H1 (cell line): ENCODE data around the gene RBBP5. TPM values are rescaled to one million over a fixed set of nuclear protein-coding genes. Genes with fewer than 3 reads are reported as not detected.

Source experiments
- CTCF ChIA-PET: fragments of 300-600 bp; sonication (Branson Sonifier 250); formaldehyde crosslinking; loops from one replicate; lab custom pipeline; 2021; ENCODE audit not compliant: partially characterized antibody; lab: Charles Lee
- POLR2A ChIA-PET: fragments of 300-600 bp; sonication (Branson Sonifier 250); formaldehyde crosslinking; loops from one replicate; lab custom pipeline; 2021; ENCODE audit warnings: inconsistent platforms; ENCODE audit not compliant: partially characterized antibody; lab: Charles Lee
- DNase-seq, 2 experiments: peaks; one replicate each; pipeline versions ENCODE4 v3.0.0 to v3.0.0-alpha.2; 2010 to 2022; ENCODE audit warnings: low spot score in 2 of 2, low read depth in 1 of 2, mixed read lengths in 1 of 2
- FAIRE-seq: peaks from 2 replicates; lab custom pipeline; 2011; peaks lifted over from hg19 to GRCh38; lab: Jason Lieb, UNC
- H2AFZ ChIP-seq: 2 replicates; pipeline ENCODE4 v1.8.1; 2012; ENCODE audit warnings: low read length, inconsistent platforms
- H2AK5ac ChIP-seq: 2 replicates; pipeline ENCODE4 v1.6.1; 2013; ENCODE audit warnings: low read depth, low read length
- H2BK120ac ChIP-seq: replicated peaks from 2 replicates; pipeline ENCODE3; 2013; ENCODE audit warnings: low read depth, low read length, inconsistent platforms
- H2BK12ac ChIP-seq: 2 replicates; pipeline ENCODE4 v1.6.1; 2013; ENCODE audit warnings: low read depth, low read length
- H2BK15ac ChIP-seq: 2 replicates; pipeline ENCODE4 v1.6.1; 2013; ENCODE audit warnings: low read length
- H2BK20ac ChIP-seq: 2 replicates; pipeline ENCODE4 v1.6.1; 2013; ENCODE audit warnings: low read length
- H2BK5ac ChIP-seq: 2 replicates; pipeline ENCODE4 v1.6.1; 2013; ENCODE audit warnings: low read depth, low read length
- H3K14ac ChIP-seq: 2 replicates; pipeline ENCODE4 v1.6.1; 2013; ENCODE audit warnings: inconsistent platforms; ENCODE audit not compliant: insufficient read length
- H3K18ac ChIP-seq: 2 replicates; pipeline ENCODE4 v1.6.1; 2013; ENCODE audit warnings: low read length; ENCODE audit errors: extremely low read depth
- H3K23ac ChIP-seq: 2 replicates; pipeline ENCODE4 v1.6.1; 2013; ENCODE audit warnings: inconsistent platforms; ENCODE audit not compliant: insufficient read length
- H3K23me2 ChIP-seq: 2 replicates; pipeline ENCODE4 v1.6.1; 2013; ENCODE audit warnings: low read depth, low read length
- H3K27ac ChIP-seq: 2 replicates; pipeline ENCODE4 v1.6.1; 2011; ENCODE audit warnings: low read depth, low read length, inconsistent platforms
- H3K27me3 ChIP-seq, 4 experiments: replicated peaks in 1 of 4; 1 replicate in 1 of 4; 2 replicates in 3 of 4; pipeline versions ENCODE4 v1.6.1 to v1.8.1; 2011 to 2013; ENCODE audit warnings: low read length in 3 of 4, mild to moderate bottlenecking in 3 of 4, inconsistent platforms in 2 of 4, mixed read lengths in 2 of 4, moderate library complexity in 1 of 4; ENCODE audit not compliant: control insufficient read depth in 3 of 4, insufficient read depth in 3 of 4; ENCODE audit errors: extremely low read depth in 1 of 4
- H3K36me3 ChIP-seq, 4 experiments: 2 replicates each; pipeline versions ENCODE4 v1.6.1 to v1.8.1; 2011 to 2013; ENCODE audit warnings: mild to moderate bottlenecking in 4 of 4, low read length in 3 of 4, moderate library complexity in 2 of 4, control low read depth in 1 of 4, inconsistent platforms in 1 of 4; ENCODE audit not compliant: insufficient read depth in 4 of 4, control insufficient read depth in 2 of 4
- H3K4ac ChIP-seq: replicated peaks from 2 replicates; pipeline ENCODE3; 2013; ENCODE audit warnings: low read length, low read depth, mixed read lengths, inconsistent platforms; ENCODE audit not compliant: insufficient read length
- H3K4me1 ChIP-seq, 4 experiments: replicated peaks in 1 of 4; 1 replicate in 1 of 4; 2 replicates in 3 of 4; pipeline versions ENCODE4 v1.6.1 to v1.8.1; 2011 to 2013; ENCODE audit warnings: low read length in 3 of 4, inconsistent platforms in 2 of 4, mixed read lengths in 1 of 4; ENCODE audit not compliant: insufficient read depth in 4 of 4, control insufficient read depth in 3 of 4
- H3K4me2 ChIP-seq, 2 experiments: 2 replicates each; pipeline versions ENCODE4 v1.6.1 to v1.8.1; 2011 to 2013; ENCODE audit warnings: low read depth in 2 of 2, low read length in 2 of 2, control low read depth in 1 of 2, inconsistent platforms in 1 of 2, mild to moderate bottlenecking in 1 of 2; ENCODE audit not compliant: insufficient read depth in 1 of 2
- H3K4me3 ChIP-seq, 4 experiments: fragments of 200-600, 300-600 bp in 1 of 4; sonication (generic), shearing (Covaris generic), sonication (Bioruptor Twin) in 1 of 4; 2 replicates each; pipeline versions ENCODE4 v1.5.1 to v1.8.1; 2011 to 2016; ENCODE audit warnings: low read length in 4 of 4, low read depth in 3 of 4, control low read depth in 2 of 4, inconsistent platforms in 2 of 4, mild to moderate bottlenecking in 2 of 4, mixed read lengths in 1 of 4, moderate library complexity in 1 of 4; ENCODE audit not compliant: insufficient read depth in 2 of 4; ENCODE audit errors: extremely low read depth in 1 of 4
- H3K56ac ChIP-seq: replicated peaks from 2 replicates; pipeline ENCODE3; 2013; ENCODE audit warnings: low read depth, mild to moderate bottlenecking, mixed read lengths, low read length, inconsistent platforms; ENCODE audit not compliant: insufficient read length
- H3K79me1 ChIP-seq: 2 replicates; pipeline ENCODE4 v1.6.1; 2013; ENCODE audit warnings: low read depth, low read length, control low read depth
- H3K79me2 ChIP-seq, 2 experiments: 2 replicates each; pipeline versions ENCODE4 v1.6.1 to v1.8.1; 2012 to 2013; ENCODE audit warnings: low read length in 2 of 2, mild to moderate bottlenecking in 2 of 2, inconsistent platforms in 1 of 2; ENCODE audit not compliant: insufficient read depth in 2 of 2, control insufficient read depth in 1 of 2
- H3K9ac ChIP-seq, 4 experiments: replicated peaks in 1 of 4; 1 replicate in 1 of 4; 2 replicates in 3 of 4; pipeline versions ENCODE4 v1.6.1 to v1.8.1; 2011 to 2013; ENCODE audit warnings: low read depth in 3 of 4, low read length in 3 of 4, control low read depth in 2 of 4, mild to moderate bottlenecking in 2 of 4, moderate library complexity in 2 of 4, inconsistent platforms in 1 of 4; ENCODE audit errors: extremely low read depth in 1 of 4
- H3K9me3 ChIP-seq, 2 experiments: 2 replicates each; pipeline versions ENCODE4 v1.6.1 to v1.8.1; 2012 to 2013; ENCODE audit warnings: mild to moderate bottlenecking in 2 of 2, moderate library complexity in 2 of 2, control low read depth in 1 of 2, inconsistent platforms in 1 of 2, low read depth in 1 of 2, low read length in 1 of 2, mixed read lengths in 1 of 2; ENCODE audit not compliant: insufficient read depth in 2 of 2
- H4K20me1 ChIP-seq, 2 experiments: replicated peaks in 1 of 2; 2 replicates each; pipeline versions ENCODE3 to v1.8.1; 2011 to 2013; ENCODE audit warnings: inconsistent platforms in 2 of 2, low read length in 2 of 2, mild to moderate bottlenecking in 1 of 2; ENCODE audit not compliant: insufficient read depth in 2 of 2, control insufficient read depth in 1 of 2
- H4K5ac ChIP-seq: 2 replicates; pipeline ENCODE4 v1.6.1; 2013; ENCODE audit warnings: low read length, low read depth, mixed read lengths, inconsistent platforms; ENCODE audit not compliant: insufficient read length
- H4K8ac ChIP-seq: 2 replicates; pipeline ENCODE4 v1.8.0; 2013; ENCODE audit warnings: mild to moderate bottlenecking, moderate library complexity, low read length, inconsistent platforms; ENCODE audit not compliant: insufficient read depth; ENCODE audit errors: extremely low read depth
- H4K91ac ChIP-seq: replicated peaks from 2 replicates; pipeline ENCODE3; 2013; ENCODE audit warnings: low read length, mixed read lengths, inconsistent platforms; ENCODE audit not compliant: insufficient read length
- ATF3 ChIP-seq: IDR thresholded peaks from 2 replicates; pipeline ENCODE4 v1.6.1; 2011; ENCODE audit warnings: low read depth, mild to moderate bottlenecking, low read length; ENCODE audit not compliant: insufficient read depth
- BRCA1 ChIP-seq: IDR thresholded peaks from 2 replicates; pipeline ENCODE4 v1.6.1; 2012; ENCODE audit warnings: low read depth, low read length, improper control_type of control experiment
- CTBP2 ChIP-seq: IDR thresholded peaks from 2 replicates; pipeline ENCODE4 v1.7.0; 2011; ENCODE audit warnings: borderline replicate concordance, mild to moderate bottlenecking, moderate library complexity, mixed read lengths, low read length; ENCODE audit not compliant: insufficient read depth, insufficient read length
- POLR2AphosphoS5 ChIP-seq: IDR thresholded peaks from 2 replicates; pipeline ENCODE4 v1.6.1; 2011; ENCODE audit warnings: low read depth, low read length
- POU5F1 ChIP-seq: IDR thresholded peaks from 2 replicates; pipeline ENCODE4 v1.6.1; 2011; ENCODE audit warnings: low read depth, mild to moderate bottlenecking, low read length, moderate library complexity
- SIN3A ChIP-seq, 2 experiments: IDR thresholded peaks in 1 of 2; conservative IDR thresholded peaks in 1 of 2; 2 replicates each; pipeline ENCODE4 v1.6.1; 2011 to 2012; ENCODE audit warnings: low read length in 2 of 2, improper control_type of control experiment in 1 of 2, low read depth in 1 of 2, mild to moderate bottlenecking in 1 of 2
- YY1 ChIP-seq: IDR thresholded peaks from 2 replicates; pipeline ENCODE4 v1.6.1; 2011; ENCODE audit warnings: low read depth, mild to moderate bottlenecking, low read length
- ZNF274 ChIP-seq: IDR thresholded peaks from 2 replicates; pipeline ENCODE4 v1.7.0; 2012; ENCODE audit warnings: low read length, borderline replicate concordance; ENCODE audit errors: extremely low read depth
- WGBS, 2 experiments: shearing (Covaris generic) in 1 of 2; methylation state at CpG; one replicate each; pipeline versions ENCODE4 v1.1.6 to v1.1.7; 2013 to 2015; ENCODE audit warnings: low lambda C conversion rate in 2 of 2, mixed read lengths in 2 of 2, inconsistent platforms in 1 of 2, low coverage in 1 of 2, missing lambda C conversion rate in 1 of 2; ENCODE audit not compliant: insufficient replicate concordance in 2 of 2, insufficient coverage in 1 of 2, insufficient read length in 1 of 2; ENCODE audit errors: extremely low coverage in 1 of 2, missing lambda C conversion rate in 1 of 2; 5-methylcytosine and 5-hydroxymethylcytosine counted together
- polyA plus RNA-seq, 7 experiments: library from polyadenylated mRNA; depleted of rRNA in 3 of 7; stranded (reverse) in 5 of 7; unstranded in 2 of 7; fragments of >200 nt in 5 of 7; fragments of 200-250 nt in 2 of 7; gene quantifications; 1 replicate in 5 of 7; 2 replicates in 1 of 7; 4 replicates in 1 of 7; pipeline versions ENCODE4 v1.2.1 to v1.2.3, GENCODE V29; 2011 to 2013; ENCODE audit warnings: missing spikeins in 2 of 7, mixed read lengths in 2 of 7
- total RNA-seq: library from RNA; stranded (reverse); fragmentation: NEBNext Ultra II Directional; extraction: Animal tissue kit (Norgen Biotek cat#: 25700); gene quantifications from 2 replicates; pipeline ENCODE4 v1.2.1, GENCODE V29; 2021

The RBBP5 gene
- total and polyA plus RNA-seq, 2 of the 8 experiments (the other 6 are each of a cell fraction or from before 2014, with no cell fraction given) = 6.7 to 21.5 TPM

- no peak overlapping the region for H3K18ac ChIP-seq
- no peak overlapping the region for H3K9ac ChIP-seq
- no peak for FAIRE-seq
- no peak for TF ChIP-seq CTBP2
- TF ChIP-seq BRCA1 = no peak
- no peak for TF ChIP-seq SIN3A (conservative IDR thresholded peaks at IDR 0.05 in 1 of 2, IDR thresholded peaks at IDR 0.05 in 1 of 2; ENCODE audit: low read depth in 1 of 2, low read length in 2 of 2)
- no peak for TF ChIP-seq ATF3
- TF ChIP-seq POU5F1 = no peak
- no peak for TF ChIP-seq POLR2AphosphoS5
- no peak for TF ChIP-seq YY1
- TF ChIP-seq ZNF274 = no peak
Measured at GRCh38 chr1:205054013-205054412, 67.8 kb downstream of the RBBP5 start.

More at GRCh38 chr1:205054013-205054412, 67.8 kb downstream of the RBBP5 start:
- H3K27me3 ChIP-seq = no peaks in the 10 kb centered on the region
- H2BK15ac ChIP-seq = no peak overlapping the region
- no peak overlapping the region for H2AK5ac ChIP-seq
- no peak overlapping the region for H2BK20ac ChIP-seq
- H3K9me3 ChIP-seq = no peaks in the 10 kb centered on the region
- no peak overlapping the region for H3K14ac ChIP-seq
- no peak overlapping the region for H3K4me2 ChIP-seq
- no peak overlapping the region for H4K5ac ChIP-seq
- no peak overlapping the region for H4K8ac ChIP-seq
- DNase-seq = no peak
- H3K23ac ChIP-seq = no peak overlapping the region
- POLR2A ChIA-PET = no interaction called here
- no peak overlapping the region for H3K27ac ChIP-seq
- CTCF ChIA-PET = interaction anchor here (1.0 to 38.9 kb wide), 8 partner anchors 8 to 112 kb away, joined by 4 to 1336 read pairs (median 15); partner anchors contain the start of gene CNTN2
- no peaks in the 10 kb centered on the region for H3K36me3 ChIP-seq
- H3K23me2 ChIP-seq = no peaks in the 10 kb centered on the region
- no peak overlapping the region for H2AFZ ChIP-seq
- H3K79me2 ChIP-seq = no peaks in the 10 kb centered on the region
- 83% methylated on average over 7 of the region's 7 CpGs; no CpG with 5 or more reads in 1 of the 2 experiments for WGBS, 2 experiments
- H3K4me3 ChIP-seq = no peak overlapping the region
- H4K20me1 ChIP-seq = peaks cover 2% of the 10 kb centered on the region in 2 experiments
- no peak overlapping the region for H2BK120ac ChIP-seq
- H3K56ac ChIP-seq = no peak overlapping the region
- no peak overlapping the region for H2BK12ac ChIP-seq
- no peak overlapping the region for H3K4ac ChIP-seq
- no peaks in the 10 kb centered on the region; a peak in 1 of 7 replicates for H3K4me1 ChIP-seq
- no peak overlapping the region for H4K91ac ChIP-seq
- no peak overlapping the region for H2BK5ac ChIP-seq
- H3K79me1 ChIP-seq = no peaks in the 10 kb centered on the region
